SK-N-MC (cell line): Measurements from ENCODE around the gene LRRC27.

Source experiments
- EZH2 ChIP-seq: fragments of 200-600 bp; sonication (generic); IDR thresholded peaks from one replicate; pipeline ENCODE4 v1.6.1; 2017; ENCODE audit warnings: antibody characterized with exemption
- POLR2AphosphoS5 ChIP-seq: IDR thresholded peaks from 2 replicates; pipeline ENCODE4 v1.6.1; 2012; ENCODE audit warnings: mild to moderate bottlenecking, low read depth, low read length, borderline replicate concordance

DNA sequence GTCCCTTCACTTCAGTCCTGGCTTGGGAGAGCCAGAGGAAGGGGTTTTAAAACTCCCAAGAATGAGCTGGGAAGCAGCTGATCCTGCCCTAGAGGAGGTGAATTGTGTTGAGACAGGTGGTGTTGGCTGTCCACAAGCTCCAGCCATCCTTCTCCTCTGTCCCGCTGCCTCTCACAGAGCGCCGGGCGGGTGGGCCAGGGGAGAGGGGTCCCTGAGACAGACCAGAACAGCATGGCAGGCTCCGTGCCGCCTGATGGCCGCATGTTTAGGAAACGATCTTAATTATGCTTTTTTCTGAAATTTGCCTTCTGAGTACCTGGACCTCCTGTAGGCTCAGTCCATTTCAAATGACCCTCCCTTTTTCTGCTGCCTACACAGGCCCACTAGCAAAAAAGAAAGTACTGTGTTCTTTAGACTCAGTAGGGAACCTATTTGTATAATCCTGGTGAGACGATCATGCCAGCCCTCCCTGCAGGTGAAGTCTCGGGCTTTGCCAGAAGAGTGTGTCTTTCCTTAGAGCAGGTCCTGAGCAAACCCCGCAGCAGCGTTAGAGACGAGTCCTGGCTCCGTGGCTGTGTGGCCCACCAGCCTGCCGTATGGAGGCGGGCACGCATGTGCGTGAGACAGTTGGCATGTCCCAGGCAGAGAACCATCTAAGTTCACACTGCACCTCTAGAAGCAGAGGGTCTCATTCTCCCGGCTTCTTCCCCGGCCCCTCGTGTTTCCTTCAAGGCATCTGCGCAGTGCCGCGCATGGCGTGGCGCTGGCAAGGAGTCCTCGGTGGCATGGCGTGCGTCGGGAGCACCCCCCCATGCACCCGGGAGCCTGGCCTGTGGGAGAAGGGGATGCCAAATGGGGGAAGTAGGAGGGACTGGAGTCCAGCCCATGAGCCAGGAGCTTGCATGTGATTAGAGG is 38.7 kb downstream of the LRRC27 start:
- no peak for TF ChIP-seq POLR2AphosphoS5
- TF ChIP-seq EZH2, result no peak
